ENCODE data around the gene DSTN. TPM values are rescaled to one million over a fixed set of nuclear protein-coding genes. Genes with fewer than 3 reads are reported as not detected.

The DSTN gene
- total and polyA plus RNA-seq, 9 of the 15 experiments (the other 6 are each of a cell fraction or from before 2014, with no cell fraction given), result 25.7 to 88.3 (median 61.0) TPM

- H4K20me1 ChIP-seq (replicated peaks; ENCODE audit: control insufficient read depth, insufficient read depth, low read length), result no peaks in the 10 kb centered on the region
- FAIRE-seq (no peak), DNase-seq (ENCODE audit: extremely low read depth in 1 of 4, low spot score in 3 of 4) (no peak), ATAC-seq (no peak)
- peaks cover 40% of the 10 kb centered on the region; the same call in 1 of the 3 replicates for H3K36me3 ChIP-seq (ENCODE audit: control insufficient read depth, insufficient read depth, low read length)
- no peak overlapping the region for H3K9ac ChIP-seq (ENCODE audit: insufficient read depth in 1 of 2, low read depth in 2 of 2, low read length in 2 of 2)
- POLR2A ChIA-PET, result no interaction called here
- no peaks in the 10 kb centered on the region for H3K9me3 ChIP-seq (replicated peaks; ENCODE audit: control insufficient read depth, insufficient read depth, low read depth, low read length)
- no peaks in the 10 kb centered on the region for H3K9me1 ChIP-seq (ENCODE audit: control insufficient read depth, insufficient read depth, low read length)
- no peak overlapping the region for H2AFZ ChIP-seq (ENCODE audit: low read depth, low read length)
- H3K4me2 ChIP-seq (ENCODE audit: insufficient read depth, low read length), result no peak overlapping the region
- TF ChIP-seq ZNF354B (CRISPR knock-in tag; IDR thresholded peaks at IDR 0.05) (no peak), BCL6 (CRISPR knock-in tag; IDR thresholded peaks at IDR 0.05) (no peak), MAFG (tag; conservative IDR thresholded peaks at IDR 0.05) (no peak), GABPA (tag; conservative IDR thresholded peaks at IDR 0.05; ENCODE audit: low read depth) (no peak), TCF3 (CRISPR knock-in tag; IDR thresholded peaks at IDR 0.05) (no peak), ZNF232 (CRISPR knock-in tag; IDR thresholded peaks at IDR 0.05) (no peak)
- WGBS (ENCODE audit: insufficient coverage, low coverage, missing lambda C conversion rate), result 82% methylated on average over 9 of the region's 22 CpGs
- H3K4me1 ChIP-seq (replicated peaks in 1 of 2; ENCODE audit: control insufficient read depth in 2 of 2, insufficient read depth in 2 of 2, low read length in 2 of 2), result peaks cover 0 to 24% of the 10 kb centered on the region in 2 experiments; a peak in 2 of 5 replicates
- intact Hi-C loops (cut with micrococcal nuclease), result no loop called here
- in situ Hi-C loops (cut with MboI), result no loop called here
- no peak overlapping the region for H3K4me3 ChIP-seq
- no peaks in the 10 kb centered on the region for H3K79me2 ChIP-seq (ENCODE audit: control insufficient read depth, insufficient read depth, low read length)
- H3K27ac ChIP-seq (ENCODE audit: extremely low read depth, low read depth, low read length), result no peak overlapping the region
- no TSS peak for BruUV-seq (replicated peaks)
- H3K27me3 ChIP-seq (ENCODE audit: control insufficient read depth in 2 of 2, insufficient read depth in 2 of 2, low read length in 2 of 2), result no peaks in the 10 kb centered on the region
- CTCF ChIA-PET (ENCODE audit: low intra/inter-chr PET ratio), result interaction anchor here (0.7 to 2.1 kb wide), 2 partner anchors 74 to 78 kb away, joined by 3 to 23 read pairs; no protein-coding TSS in a partner anchor
Measured at GRCh38 chr20:17615645-17616479, 46.0 kb downstream of the DSTN start.
